GM21825 (cell line): ENCODE measurements around the gene MYPN.

Source experiments
- ATAC-seq: cut with Tn5 transposase; IDR thresholded peaks from one replicate; pipeline ENCODE4 v1.9.1; 2021; ENCODE audit warnings: mild to moderate bottlenecking, moderate library complexity; ENCODE audit not compliant: unreplicated experiment

Gene MYPN

DNA sequence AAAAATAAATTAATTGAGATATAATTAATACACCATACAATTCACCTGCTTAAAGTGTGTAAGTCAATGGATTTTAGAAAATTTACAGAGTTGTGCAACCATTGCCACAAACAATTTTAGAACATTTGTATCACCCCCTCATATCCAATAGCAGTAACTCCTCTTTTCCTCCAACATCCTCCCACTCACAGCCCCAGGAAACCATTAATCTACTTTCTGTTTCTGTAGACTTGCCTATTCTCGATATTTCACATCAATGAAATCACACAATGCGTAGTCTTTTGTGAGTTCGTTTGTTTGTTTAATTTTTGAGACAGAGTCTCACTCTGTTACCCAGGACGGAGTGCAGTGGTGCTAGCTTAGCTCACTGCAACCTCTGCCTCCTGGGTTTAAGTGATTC, 20.5 kb upstream of the MYPN start:
- no peak for ATAC-seq

- ATAC-seq: no peak
These were observed 18.7 kb upstream of the MYPN start for GRCh38 chr10:68090586-68090985.

DNA sequence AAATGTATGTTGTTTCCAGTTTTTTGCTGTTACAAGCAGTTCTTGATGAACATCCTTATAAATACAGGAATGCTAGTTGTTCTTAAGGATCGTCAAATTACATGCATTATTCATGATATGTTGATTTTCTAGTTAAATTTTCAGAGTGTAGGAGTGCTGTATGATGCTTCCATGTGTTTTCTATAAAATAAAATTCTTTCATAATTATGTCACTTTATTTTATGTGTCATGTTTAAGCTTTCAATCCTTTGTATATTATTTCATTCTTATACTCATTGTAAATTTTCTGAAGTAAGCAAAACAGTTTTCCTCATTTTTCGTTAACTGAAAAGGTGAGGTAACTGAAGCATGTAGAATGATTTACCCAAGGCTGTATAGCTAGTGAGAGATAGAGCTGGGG, 16.8 kb upstream of the MYPN start:
- no peak for ATAC-seq

DNA sequence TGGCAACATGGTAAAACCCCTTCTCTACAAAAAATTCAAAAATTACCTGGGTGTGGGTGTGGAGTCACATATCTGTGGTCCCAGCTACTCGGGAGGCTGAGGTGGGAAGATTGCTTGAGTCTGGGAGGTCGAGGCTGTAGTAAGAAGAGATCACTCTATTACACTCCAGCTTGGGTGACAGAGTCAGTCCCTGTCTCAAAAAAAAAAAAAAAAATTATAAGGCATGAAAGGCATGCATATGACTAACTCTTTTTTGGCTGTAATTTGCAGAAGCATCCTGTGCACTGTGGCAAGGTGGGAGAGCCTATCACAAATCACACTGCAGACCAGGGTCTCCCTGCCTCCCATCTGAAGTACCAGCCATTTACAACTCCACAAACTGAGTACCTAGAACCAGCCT, 14.1 kb upstream of the MYPN start:
- no peak for ATAC-seq

DNA sequence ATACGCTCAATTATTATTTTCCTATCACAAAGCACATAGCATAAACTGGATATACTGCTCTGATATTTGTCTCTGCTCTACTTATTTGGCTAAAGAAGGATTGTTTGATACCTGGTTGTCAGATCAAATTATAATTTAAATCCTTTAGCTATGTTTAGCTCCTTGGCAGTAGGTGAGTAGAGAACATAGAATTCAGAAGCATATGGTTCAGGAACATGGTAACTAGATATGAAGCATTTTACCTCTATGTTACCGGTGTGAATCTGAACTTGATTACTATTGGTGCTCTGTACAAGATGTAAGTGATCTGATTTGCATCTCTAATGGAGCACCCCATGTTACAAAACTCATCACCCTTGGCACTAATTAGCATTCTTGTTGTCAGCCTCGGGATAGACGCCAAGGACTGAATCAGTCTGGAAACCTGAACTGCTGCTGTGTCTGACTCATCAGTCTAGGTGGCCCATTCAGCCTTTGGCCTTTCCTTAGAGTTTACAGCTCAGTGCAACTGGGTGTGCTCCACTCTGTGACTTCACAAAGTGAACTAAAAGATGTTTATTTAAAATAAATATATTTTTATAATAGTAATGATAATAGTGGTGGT, 12.3 kb upstream of the MYPN start:
- ATAC-seq: no peak

- ATAC-seq: no peak
These were observed 9.6 kb upstream of the MYPN start for GRCh38 chr10:68099736-68100135.

- ATAC-seq: no peak
These were observed 8.2 kb upstream of the MYPN start for GRCh38 chr10:68101066-68101465.

DNA sequence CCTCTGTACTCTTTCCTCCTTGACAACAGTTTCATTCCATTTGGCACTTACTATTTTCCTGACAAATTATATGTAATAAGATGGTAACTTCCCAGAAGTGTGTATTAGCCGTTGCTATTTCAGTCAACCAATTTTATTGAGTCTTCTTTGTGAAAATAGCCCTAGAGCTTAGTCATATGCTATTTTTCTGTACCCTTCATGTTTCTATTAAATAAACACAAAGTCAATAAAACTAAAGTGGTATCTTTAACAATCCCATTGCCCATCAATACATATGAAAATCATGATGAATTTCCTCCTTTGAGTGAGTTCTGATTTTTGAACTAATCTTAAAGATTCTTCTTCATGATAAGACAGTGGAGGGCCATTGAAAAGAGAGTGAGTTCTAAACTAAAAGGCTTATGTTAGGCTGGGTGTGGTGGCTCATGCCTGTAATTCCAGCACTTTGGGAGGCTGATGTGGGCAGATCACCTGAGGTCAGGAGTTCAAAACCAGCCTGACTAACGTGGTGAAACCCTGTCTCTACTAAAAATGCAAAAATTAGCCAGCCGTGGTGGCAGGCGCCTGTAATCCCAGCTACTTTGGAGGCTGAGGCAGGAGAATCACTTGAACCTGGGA, 5.9 kb upstream of the MYPN start:
- no peak for ATAC-seq

DNA sequence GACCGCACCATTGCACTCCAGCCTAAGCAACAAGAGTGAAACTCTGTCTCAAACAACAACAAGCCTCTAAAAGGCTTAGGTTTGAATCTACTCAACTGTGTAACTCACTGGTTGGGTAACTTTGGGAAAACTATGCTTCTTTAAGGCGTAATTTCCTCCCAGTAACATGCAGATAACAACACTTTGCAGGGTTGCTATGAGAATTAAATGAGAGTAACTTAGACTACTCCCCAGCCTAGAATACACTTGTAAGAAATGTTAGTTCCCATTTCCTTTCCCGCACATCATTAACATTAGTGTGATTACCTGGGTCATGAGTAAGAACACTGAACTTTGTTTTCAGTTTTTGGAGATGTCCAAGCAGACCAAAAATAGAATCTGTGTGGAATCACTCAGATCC, 5.4 kb upstream of the MYPN start:
- ATAC-seq: no peak

- no peak for ATAC-seq
These were observed 3.5 kb upstream of the MYPN start for GRCh38 chr10:68105820-68106219.

DNA sequence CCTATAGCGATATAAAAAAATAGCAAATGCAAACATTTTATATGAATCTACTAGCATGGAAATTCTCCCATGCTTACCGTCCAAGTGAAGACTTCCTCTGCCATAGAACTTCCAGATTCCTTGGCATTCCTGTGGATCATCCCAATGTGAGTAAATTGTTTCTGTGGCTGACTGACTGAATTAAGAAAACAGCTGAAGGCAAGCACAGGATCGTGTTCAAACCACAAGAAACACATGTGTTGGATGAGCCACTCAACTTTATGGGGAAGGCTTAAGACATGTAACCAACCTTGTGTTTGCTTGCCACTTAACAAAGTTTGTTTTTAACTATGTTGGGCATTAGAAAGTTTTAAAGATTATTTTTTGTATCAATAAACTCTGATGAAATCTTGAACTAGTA, 2.6 kb upstream of the MYPN start:
- no peak for ATAC-seq

DNA sequence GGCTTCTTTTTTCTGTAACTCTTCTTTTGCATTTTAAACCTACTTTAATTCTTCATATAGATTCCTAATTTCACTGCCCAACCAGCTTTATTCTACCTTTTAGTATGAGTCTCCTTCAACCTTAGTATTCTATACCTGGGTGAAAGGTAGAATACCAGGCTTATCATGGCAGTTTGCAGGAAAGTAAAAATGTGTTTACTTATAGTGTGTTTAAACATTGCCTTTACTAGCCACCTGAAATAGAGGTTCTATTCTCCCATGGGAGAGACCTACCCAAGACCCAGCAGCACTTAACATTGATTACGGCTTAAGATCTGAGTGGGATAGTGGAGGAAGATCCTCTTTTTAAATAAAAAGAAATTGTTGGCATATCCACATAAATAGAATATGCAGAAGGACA, 1.6 kb upstream of the MYPN start:
- no peak for ATAC-seq

DNA sequence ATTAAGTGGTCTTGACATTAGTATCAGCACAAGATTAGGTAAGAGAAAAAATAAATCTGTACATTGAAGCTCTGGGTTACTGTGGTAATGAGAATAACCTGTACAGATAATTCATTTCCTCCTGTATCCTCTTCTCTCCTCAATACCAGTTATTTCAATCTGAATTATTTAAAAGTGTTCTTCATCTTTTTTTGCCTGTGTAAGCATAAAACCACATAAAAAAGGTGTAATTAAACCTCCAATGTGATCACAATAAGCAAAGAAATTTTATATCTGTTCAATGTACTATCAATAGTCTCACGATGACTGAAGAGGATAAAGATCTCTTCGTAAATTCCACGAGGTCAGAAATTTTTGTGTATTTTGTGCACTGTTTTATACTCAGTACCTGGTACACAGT, 1.2 kb upstream of the MYPN start:
- ATAC-seq: no peak

DNA sequence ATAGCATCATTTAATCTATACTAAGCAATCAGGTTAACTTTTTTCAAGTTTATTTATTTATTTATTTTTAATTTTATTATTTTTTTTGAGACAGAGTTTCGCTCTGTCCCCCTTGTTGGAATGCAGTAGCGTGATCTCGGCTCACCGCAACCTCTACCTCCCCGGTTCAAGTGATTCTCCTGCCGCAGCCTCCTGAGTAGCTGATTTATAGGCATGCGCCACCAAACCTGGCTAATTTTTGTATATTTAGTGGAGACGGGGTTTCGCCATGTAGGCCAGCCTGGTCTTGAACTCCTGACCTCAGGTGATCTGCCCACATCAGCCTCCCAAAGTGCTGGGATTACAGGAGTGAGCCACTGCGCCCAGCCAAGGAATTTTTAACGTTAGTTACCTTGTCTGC, 635 bp upstream of the MYPN start:
- no peak for ATAC-seq

DNA sequence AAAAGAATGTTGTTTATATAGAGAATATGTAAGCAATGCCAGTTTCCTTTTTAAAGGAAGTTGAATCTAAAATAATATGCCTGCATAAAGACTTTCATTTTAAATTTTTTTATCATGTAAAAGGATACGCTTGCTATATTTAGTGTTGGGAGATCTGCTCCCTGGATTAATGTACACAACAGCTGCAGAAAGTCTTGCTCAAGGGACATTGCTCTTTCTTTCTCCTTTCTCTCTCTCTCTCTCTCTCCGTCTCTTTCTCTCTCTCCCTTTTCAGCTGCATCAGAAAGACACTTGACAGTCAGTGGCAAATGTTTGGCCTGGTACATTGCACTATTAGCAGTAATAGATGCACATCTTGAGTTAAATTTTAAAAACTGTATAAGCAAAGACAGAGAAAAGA, 739 bp downstream of the MYPN start:
- ATAC-seq: no peak

GRCh38 chr10:68111584-68111983, 2.3 kb downstream of the MYPN start:
- no peak for ATAC-seq

GRCh38 chr10:68112837-68113236, 3.5 kb downstream of the MYPN start:
- ATAC-seq: no peak

GRCh38 chr10:68118657-68119056, 9.4 kb downstream of the MYPN start:
- ATAC-seq: no peak

GRCh38 chr10:68121020-68121743, 11.9 kb downstream of the MYPN start:
- no peak for ATAC-seq

DNA sequence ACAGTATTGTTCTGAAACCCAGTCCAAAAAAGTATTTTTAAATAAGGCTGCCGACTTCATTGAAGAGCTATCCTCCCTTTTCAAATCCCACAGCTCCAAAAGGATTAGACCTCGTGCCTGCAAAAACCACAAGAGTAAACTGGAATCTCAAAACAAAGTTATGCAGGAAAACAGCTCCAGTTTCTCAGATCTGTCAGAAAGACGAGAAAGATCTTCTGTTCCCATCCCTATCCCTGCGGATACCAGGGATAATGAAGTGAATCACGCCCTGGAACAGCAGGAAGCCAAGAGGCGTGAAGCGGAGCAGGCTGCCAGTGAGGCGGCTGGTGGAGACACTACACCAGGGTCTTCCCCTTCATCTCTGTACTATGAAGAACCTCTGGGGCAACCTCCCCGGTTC, 12.6 kb downstream of the MYPN start:
- ATAC-seq: no peak

DNA sequence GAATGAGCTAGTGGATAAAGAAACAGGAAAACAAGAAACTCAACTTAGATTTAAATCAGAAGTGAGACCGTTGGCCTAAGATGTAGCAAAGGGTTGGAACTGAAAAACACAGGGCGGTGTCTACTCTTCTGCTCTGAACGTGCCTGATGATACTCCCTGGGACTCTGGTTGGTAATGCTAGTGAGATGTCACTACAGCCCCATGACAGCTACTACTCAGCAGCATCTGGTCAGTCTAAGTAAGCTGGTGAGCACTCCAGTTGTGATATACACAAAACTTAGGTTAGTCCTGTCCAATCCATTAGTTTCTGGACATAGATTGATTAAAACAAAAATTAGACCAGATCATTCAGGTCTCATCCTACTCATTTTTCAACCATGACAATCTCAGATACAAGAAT, 15.4 kb downstream of the MYPN start:
- no peak for ATAC-seq

GRCh38 chr10:68125772-68126171, 16.5 kb downstream of the MYPN start:
- no peak for ATAC-seq

DNA sequence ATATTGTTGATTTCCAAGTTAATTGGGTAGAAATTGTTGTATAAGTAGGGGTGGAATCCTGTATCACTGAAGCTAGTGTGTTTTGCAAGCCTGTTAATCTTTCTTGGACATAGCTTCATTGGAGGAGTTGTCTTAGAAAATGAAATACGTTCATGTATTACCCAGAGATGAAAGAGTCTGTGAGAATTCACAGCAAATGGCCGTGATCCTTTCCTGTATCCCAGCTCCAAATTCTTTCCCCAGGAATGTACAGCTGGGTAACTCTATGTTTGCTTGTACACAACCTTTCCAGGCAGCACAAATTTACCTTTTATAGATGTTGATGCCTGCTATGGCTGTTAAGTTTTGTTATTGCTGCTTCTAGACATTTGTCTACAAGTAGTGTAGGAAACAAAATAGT, 18.7 kb downstream of the MYPN start:
- no peak for ATAC-seq
